GM21390 (cell line): Measurements from ENCODE around the gene RCVRN.

ENCODE experiments used
- ATAC-seq: cut with Tn5 transposase; IDR thresholded peaks from one replicate; pipeline ENCODE4 v1.9.1; 2021; ENCODE audit not compliant: unreplicated experiment

RCVRN gene

GRCh38 chr17:9899280-9900043, 5.6 kb downstream of the RCVRN start:
- ATAC-seq, result no peak

- no peak for ATAC-seq
Measured at GRCh38 chr17:9898812-9899211, 6.3 kb downstream of the RCVRN start.

GRCh38 chr17:9897372-9897968, 7.6 kb downstream of the RCVRN start:
- ATAC-seq, result no peak

GRCh38 chr17:9895923-9896322, 9.1 kb downstream of the RCVRN start:
- ATAC-seq, result no peak

- ATAC-seq, result no peak
Measured at GRCh38 chr17:9894231-9894630, 10.8 kb downstream of the RCVRN start.

GRCh38 chr17:9893411-9894012, 11.6 kb downstream of the RCVRN start:
- no peak for ATAC-seq

- ATAC-seq, result no peak
Measured at GRCh38 chr17:9890124-9890523, 14.9 kb downstream of the RCVRN start.

- ATAC-seq, result no peak
Measured at GRCh38 chr17:9887508-9887907, 17.6 kb downstream of the RCVRN start.

- ATAC-seq, result no peak
Measured at GRCh38 chr17:9886141-9886930, 18.7 kb downstream of the RCVRN start.

- ATAC-seq, result no peak
Measured at GRCh38 chr17:9883451-9883850, 21.6 kb downstream of the RCVRN start.

- ATAC-seq, result no peak
Measured at GRCh38 chr17:9880582-9880999, 24.5 kb downstream of the RCVRN start.

- no peak for ATAC-seq
Measured at GRCh38 chr17:9878786-9879525, 26.1 kb downstream of the RCVRN start.

GRCh38 chr17:9878356-9878755, 26.7 kb downstream of the RCVRN start:
- no peak for ATAC-seq

GRCh38 chr17:9875441-9875840, 29.6 kb downstream of the RCVRN start:
- ATAC-seq, result no peak

- no peak for ATAC-seq
Measured at GRCh38 chr17:9874722-9875121, 30.3 kb downstream of the RCVRN start.

- no peak for ATAC-seq
Measured at GRCh38 chr17:9872852-9873251, 32.2 kb downstream of the RCVRN start.

- no peak for ATAC-seq
Measured at GRCh38 chr17:9868552-9868951, 36.5 kb downstream of the RCVRN start.

- no peak for ATAC-seq
Measured at GRCh38 chr17:9865586-9865985, 39.5 kb downstream of the RCVRN start.

GRCh38 chr17:9862949-9863348, 42.1 kb downstream of the RCVRN start:
- no peak for ATAC-seq

GRCh38 chr17:9862220-9862619, 42.9 kb downstream of the RCVRN start:
- ATAC-seq, result no peak

GRCh38 chr17:9860851-9861250, 44.2 kb downstream of the RCVRN start:
- ATAC-seq, result no peak
